Stimulated activated CD4-positive, alpha-beta T cell treated with anti-CD3 and anti-CD28 coated beads, Interleukin-15, amount 100 ng/mL, for 24 hours (primary cell): ENCODE data around the gene RPTOR.

Experiments
- DNase-seq: peaks from one replicate; pipeline ENCODE4 v3.0.0-alpha.2; 2020

RPTOR gene

DNA sequence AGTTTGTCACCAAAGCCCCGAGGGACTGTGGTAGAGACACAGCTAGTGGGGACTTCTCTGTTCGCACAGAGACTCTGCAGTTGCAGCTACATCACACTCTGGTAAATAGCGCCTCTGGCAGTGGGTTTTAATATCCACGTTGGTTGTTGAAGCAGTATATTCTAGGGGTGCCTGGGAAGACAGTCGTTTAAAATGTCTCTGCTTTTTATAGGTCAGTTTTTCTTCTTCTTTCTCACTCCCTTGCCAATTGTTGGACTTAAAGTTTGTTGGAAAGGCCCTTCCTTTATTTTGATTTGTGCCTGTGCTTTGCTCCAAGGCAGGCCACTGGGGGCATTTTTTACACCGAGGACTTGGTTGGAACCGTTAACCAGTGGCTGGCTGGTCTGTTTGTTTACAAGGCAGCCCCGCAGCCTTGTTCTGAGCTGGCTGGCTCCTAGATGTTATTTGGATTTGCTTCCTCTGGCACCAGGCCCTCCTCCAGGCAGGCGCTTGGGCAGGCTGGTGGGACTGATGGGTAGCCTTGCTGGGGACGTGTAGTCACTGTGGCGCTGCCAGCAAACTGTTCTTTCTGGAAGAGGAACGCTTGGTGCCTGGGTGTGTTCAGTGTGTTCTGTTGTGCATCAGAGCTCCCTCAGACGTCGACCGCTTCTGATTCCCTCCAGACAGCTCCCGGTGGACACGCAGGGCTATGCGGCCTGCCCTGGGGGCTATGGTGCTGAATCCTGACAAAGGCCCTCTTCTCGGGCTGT lies 228.8 kb downstream of the RPTOR start:
- no peak for DNase-seq

DNA sequence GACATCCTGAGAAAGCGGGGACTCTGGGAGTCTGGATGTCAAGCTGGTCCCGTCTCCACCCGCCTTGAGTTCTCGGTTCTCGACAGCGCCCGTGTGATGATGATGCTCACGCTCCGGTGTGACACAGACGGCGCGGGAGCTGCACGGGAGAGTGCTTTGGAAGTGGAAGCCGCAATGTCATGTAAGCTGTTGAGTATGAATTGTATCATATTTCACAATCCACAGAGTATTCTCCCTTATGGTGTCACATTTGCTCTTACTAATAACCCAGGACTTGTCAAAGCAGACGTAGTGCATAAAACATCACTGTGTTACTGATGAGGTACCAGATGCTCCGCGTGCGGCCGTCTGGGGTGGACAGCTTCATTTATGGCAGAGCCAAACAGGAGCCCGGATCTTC lies 229.5 kb downstream of the RPTOR start:
- no peak for DNase-seq

DNA sequence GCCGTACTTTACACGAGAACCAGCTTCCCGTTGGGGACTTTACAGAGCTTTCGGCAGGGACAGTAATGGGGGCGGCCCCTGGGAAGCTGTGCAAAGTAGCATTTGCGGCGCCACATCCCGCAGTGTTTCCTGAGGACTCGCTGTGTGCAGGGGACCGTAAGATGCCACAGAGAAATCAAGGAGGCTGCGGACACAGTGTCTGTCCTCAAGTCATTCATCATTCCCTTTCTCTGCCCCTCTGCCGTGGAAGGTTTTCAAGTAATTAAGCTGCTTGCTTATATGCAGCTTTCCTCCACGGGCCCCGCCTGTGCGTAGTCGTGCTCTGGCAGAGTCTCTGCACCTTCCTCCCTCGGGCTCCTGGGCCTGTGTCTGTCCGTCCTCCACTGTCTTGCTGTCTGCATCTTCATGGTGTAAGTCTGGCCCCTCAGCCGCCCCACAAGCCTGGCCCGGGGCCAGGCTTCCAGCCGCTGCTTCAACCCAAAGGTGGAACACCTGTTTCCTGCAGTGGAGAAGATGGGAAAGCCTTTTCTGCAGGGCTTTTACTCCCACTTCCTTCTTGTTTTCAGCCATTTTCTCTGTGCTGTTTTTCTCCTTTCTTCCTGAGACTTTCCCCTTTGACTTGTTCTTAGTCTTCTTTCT lies 230.1 kb downstream of the RPTOR start:
- DNase-seq = peak; percentile 46

DNA sequence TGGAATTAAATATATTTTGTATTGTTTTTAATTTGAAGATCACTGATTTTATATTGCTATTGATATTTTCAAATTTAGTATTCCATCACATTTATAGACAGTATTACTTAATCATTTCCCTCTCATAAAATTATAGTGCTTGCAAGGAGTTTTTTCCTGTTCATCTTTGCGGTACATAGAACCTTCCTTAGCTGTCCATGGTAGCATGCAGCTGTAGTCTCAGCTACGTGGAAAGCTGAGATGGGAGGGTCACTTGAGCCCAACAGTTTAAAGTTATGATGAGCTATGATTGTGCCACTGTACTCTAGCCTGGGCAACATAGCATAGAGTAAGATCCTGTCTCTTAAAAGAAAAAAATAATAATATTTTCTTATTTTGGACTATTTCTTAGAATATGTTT lies 231.2 kb downstream of the RPTOR start:
- DNase-seq = no peak

DNA sequence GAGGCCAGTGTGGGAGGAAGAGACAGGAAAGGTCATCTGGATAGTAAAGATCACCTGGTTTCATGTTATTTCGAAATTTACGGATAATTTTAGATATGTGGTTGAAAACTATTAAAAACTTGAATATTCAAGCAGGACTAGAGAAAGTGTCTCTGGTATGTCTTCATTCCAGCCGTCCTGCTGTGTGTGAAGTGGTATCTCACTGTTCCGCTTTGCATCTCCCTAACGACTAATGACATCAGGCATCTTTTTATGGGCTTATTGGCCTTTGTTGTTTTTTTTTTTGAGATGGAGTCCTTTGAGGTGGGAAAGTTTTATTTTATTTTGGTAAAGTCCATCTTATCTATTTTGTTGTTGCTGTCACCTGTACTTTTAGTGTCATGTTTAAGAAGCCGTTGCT lies 232.6 kb downstream of the RPTOR start:
- no peak for DNase-seq

DNA sequence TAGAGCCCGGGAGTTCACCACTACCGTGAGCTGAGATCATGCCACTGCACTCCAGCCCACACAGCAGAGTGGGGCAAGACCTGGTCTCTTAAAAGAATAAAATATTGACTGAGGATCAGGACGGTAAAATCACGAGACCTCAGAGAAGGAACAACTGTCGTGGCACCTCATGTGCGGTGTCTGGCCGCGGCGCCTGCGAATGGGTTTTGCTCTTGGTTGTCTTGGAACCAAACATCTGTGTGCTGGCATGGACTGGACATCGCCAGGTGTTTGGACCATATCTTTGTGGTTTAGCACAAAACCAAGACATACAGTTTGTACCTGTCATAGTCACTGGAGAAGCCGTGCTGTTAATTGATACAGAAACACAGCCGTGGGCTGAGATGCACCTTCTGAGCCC lies 234.1 kb downstream of the RPTOR start:
- DNase-seq = no peak

DNA sequence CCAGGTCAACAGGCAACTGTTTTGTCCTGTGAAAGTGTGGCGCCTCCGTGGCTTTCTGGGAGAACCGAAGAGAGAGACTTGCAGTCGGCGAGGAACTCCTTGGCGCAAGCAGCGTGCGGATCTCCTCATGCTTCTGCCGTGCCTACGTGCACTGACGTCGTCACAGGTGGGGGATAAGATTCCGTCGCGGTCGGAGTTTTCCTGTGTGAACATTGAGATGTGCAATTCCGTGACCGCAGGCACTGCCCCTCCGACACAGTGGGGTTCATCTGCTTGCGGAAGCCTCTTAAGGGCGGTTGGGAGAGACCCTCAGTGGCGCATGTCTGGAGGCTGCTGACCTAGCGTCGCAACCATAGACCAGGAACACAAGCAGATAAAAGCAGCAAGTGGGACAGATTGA lies 234.7 kb downstream of the RPTOR start:
- DNase-seq = no peak

DNA sequence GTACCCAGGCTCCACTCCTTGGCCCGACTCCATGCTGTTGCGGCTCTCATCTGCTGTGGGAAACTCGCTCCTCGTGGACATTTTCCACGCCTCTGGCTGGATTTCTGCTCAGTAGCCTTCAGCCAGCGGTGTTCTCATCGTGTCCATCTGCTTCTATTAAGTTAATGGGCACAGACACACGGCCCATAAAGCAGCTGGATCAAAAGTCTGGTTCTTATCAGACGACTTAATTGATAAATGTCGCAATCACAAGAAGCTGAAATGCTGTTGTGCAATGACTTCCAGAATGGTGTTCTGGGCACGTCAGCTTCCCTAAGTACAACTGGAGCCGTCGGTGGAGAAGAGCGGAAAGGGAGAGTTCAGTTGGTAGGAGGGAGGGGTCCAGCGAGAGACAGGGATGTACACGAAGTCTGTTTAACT lies 235.3 kb downstream of the RPTOR start:
- no peak for DNase-seq

DNA sequence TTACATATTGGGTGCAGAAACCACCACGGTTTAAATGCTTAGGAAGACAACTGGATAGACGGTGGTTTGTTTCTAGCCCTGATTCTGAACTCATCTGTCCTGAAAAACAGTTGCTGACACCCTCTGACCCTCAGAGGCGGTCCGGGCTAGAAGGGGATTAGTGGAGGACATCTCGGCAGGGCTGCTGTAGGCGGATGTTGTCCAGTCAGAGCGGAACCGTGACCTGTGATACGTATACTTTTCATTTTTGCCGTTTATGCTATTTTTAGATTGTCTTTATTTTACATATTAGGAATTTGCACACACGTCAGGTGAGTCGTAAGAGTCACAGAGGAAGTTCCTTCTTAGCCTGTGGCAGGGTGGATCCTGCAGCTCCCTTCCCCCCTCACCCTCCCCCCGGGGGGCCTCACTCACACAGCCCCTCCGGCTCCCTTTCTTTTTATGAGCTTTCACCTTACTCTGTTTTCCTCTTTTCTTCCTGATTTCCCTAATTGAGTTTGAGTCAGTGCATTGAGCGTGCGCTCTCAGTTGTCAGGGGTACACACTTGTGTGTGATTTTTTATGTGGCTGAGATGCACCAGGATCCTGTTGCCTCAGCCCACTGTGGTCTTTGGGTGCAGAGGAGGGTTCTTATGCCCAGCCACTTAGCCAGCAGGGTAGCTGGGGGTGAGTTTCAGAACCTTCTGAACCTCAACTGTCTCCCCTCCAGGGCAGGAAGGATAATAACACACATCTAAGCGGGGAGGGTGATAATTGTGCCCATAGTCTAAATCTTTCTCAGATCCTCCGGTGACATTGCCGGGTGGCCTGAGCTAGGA lies 236.0 kb downstream of the RPTOR start:
- peak; percentile 78 for DNase-seq

DNA sequence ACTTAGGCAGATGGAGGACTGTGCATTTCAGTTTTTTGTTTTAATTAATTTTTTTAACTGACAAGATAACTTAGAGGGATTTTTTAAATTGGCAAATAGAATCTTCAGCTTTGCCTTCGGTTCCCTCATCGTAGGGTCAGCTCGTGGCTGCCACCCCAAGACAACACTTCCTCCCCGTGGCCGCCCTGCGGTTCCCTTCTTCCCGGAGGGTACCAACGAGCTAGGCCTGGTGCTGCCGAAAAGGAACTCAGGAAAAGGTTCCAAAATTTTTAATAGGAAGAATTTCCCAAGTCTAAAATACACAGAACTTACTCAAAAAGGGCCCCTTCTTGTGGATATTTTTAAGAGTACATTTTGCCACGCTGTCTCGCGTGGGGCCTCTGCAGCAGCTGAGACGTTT lies 236.6 kb downstream of the RPTOR start:
- no peak for DNase-seq

DNA sequence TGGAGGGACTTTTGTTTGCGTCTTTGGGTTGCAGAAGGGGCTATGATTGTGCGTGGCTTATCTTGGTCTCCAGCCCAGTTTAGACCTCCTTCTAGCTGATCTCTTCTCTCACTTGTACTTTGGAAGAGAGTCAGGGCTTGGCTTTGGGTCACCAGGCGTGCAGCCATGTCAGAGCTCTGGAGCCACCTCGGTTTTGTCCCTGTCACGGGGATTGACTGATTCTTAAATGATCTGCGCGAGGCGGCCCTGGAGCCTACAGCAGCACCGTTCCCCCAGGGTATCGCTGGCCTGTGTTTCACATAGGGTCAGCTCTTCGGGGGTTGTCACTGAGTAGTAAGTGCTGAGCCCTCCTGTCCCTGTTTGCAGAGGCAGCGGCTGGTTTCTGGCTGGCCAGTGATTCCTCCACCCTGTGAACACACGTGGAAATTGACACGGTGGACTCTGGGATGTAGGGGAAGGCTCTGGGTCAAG lies 237.2 kb downstream of the RPTOR start:
- no peak for DNase-seq

DNA sequence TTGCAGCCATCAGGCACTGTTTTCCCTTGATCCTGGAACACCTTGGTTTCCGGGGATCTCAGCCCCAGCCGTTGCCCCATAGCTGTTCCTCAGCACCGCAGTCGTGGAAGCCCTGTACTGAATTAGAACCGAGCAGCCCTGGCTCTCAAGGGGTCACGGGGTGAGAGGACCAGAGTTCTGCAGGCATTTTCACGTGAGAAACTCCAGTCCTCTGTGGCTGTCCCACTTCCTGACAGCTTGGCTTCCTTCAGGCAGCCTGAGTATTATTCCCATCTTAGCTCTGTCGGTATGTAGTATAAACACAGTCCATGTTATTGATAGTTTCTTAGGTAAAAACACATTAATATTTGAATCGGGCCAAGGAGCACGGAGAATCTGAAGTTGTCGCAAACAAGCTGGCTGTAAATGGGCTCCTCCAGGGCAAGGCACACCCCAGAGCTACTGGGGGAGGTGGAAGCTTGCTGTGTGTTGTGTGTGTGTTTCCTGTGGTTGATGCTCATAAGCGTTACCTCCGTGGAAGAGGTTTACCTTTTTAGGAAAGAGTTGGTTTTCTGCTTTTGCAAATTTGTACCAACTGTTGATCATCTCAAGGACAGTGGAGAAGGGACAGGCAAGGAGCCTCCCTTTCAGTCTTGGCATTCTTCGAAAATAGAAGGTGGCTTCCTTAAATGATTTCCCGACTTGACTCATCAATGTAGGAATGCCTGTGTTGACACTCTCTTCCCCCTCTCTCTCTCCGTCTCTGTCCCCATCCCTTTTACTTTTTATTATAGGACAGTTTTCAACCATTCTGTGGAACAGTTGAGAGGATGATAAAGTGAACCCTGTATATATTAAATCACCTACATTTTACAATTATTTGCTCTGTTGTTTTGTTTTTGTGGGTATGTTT lies 238.1 kb downstream of the RPTOR start:
- peak; percentile 58 for DNase-seq

DNA sequence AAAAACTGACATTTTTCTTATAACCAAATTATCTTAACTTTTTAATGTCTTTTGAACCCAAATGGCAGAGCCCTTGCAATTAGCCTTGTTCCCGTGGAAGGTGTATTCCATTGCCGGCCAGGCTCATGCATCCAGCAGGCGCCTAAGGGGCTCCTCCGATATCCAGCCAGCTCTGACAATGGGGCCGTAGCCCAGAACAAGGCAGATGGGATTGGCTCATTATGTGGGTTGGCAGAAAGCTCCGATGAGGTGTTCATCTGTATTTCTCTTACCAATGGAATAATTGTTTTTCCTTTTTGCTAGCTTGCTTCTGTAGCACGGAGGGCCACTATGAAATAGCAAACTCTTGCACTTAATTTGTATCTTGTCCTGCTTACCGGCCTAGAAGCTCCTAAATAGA lies 238.8 kb downstream of the RPTOR start:
- DNase-seq = no peak

DNA sequence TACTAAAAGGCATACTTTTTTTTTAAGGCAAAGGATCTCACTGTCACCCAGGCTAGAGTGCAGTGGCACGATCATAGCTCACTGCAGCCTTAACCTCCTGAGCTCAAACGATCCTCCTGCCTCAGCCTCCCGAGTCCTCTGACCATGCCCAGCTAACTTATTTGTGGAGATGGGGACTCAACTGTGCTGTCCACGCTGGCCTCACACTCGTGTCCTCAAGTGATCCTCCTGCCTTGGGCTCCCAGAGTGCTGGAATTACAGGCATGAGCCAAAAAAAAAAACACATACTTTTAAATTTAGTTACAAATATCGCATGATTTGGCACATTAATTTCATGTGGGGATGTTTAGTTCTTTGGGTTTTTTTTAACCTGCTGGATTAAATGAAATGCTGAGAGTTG lies 239.3 kb downstream of the RPTOR start:
- no peak for DNase-seq

DNA sequence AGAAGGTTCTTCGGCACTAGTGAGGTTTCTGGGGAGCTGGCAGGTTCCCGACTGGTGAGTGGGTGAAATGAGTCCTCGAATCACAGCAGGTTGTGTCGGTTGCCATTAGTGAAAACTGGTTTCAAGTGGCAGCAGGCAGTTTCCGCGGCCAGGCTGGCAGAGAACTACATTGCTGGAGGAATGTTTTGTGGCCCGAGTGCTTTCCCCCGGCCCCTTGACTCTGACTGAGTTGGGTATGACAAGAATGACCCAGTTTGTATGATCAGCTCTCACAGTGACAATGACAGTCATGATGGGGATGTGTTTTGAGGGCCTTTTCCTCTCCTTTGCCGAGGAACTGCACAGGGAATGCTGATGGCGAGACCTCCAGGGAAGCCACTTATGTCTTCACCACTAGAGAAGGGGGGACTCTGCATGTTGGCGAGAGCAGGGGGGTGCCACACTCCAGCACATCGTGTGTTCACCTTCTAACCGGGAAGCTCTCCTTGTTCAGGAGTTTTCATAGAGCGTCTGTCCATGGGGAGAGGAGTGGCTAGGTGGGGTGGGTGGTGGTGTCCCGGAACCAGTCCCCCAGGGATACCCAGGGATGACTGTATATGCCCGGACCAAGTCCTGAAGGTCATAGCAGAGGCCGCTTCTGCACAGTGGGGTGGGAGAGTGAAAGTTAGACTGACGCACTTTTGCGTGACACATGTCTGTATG lies 241.0 kb downstream of the RPTOR start:
- DNase-seq = peak; percentile 70

DNA sequence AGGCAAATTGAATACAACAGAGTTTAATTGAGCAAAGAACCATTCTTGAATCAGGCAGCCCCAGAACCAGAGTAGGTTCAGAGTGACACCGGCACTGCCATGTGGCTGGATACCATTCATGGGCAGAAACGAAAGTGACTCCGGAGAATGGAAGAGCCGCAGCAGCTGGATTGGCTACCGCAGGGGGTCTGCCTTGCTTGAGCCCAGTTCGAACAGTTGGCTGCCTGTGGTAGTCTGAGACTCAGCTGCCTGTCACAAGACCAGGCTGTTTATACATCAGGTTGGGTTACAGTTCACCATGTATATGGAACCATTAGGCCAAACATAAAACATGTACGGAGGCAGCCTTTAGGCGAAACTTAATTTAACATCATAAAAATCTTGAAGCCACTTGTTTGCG lies 241.8 kb downstream of the RPTOR start:
- DNase-seq = no peak

DNA sequence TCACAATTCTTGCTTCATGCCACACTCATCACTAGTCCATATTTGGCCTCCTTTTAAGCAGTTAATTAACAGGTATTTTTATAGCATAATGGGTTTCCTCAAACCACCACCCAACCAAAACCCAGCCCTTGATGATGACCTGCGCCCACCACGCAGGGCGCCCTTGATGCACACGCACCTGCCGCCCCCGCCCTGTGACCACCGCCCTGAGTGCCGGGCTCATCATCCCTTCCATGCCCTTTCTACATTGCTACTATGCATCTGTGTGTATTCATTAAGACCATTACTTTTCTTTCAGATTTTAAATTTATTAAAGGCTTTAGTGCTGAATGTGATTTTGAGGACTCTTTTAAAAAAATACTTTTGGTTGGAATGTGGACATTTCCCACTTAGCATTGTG lies 242.2 kb downstream of the RPTOR start:
- DNase-seq = no peak

DNA sequence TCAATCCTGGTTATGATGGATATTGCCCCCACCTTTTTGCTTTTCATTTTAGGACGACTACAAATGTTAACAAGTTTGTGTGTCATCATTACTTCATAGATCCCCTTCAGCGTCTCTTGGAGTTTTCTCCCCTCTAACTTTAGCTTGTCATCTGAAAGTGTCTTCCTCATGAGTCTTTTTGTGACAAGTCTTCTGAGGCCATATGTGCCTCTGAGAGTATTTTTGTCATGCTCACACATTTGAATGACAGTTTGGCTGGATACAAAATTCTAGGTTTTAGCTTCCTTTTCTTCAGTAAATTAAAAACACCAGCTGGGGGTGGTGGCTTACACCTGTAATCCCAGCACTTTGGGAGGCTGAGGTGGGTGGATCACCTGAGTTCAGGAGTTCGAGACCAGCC lies 243.2 kb downstream of the RPTOR start:
- DNase-seq = no peak

DNA sequence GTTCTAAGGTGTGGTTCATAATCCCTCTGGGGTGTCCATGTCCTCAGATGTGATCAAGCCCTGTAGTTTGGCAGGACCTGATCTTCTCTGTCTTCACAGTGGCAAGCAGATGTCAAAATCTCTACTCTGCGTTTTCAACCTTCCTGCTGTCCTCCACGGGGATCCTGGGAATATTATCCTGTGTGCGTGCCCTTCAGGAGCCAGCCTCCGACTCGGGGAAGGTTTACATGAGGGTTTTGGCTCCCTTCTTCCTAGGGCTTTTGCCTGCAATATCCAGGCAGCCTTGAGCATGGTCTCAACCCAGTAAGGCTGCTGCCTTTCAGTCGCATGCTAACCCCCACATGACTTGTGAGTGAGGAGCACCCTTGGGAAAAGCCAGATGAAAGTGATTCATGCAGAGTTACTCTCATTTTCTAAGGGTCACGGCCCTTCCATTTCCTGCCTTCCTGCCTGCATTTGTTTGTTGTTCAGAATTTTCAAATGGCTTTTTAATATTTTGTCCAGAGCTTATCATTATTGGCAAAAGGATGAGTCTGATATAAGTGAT lies 244.8 kb downstream of the RPTOR start:
- peak; percentile 50 for DNase-seq

DNA sequence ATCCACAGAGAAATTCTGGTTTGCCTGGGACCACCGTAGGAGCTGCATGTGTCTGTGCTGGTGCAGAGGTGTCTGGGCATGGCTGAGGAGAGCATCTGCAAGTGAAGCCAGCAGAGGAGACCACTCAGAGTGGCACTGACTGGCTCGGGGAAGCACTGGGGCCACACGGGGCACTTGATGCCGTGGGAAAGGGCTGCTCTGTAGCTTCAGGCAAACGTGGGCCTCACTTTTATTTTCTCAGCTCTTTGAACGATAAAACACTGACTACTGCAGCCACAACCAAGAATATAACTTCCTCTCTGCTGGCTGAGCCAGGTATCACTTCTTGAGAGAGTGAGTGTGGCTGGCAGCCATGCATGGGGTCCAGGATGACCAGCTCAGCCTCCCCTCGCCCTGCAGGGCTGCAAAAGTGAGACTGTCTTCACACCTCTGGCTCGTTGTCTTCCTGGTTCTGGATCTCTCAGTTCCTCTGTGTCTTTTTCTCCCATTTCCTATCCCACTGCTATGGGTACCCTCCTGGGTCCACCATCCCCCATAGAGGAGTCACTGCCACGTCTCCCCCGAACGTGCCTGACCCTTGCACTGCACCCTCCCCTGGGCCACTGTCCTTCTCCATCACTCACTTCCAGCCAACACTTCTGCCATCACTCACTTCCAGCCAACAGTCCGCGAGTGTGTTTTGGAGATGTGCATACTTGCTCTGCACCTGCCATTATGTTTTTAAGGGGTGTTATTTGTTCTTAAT lies 245.6 kb downstream of the RPTOR start:
- DNase-seq = no peak
